Naive thymus-derived CD8-positive, alpha-beta T cell (primary cell): Measurements from ENCODE around the gene MYOM3. TPM values are rescaled to one million over a fixed set of nuclear protein-coding genes. Genes with fewer than 3 reads are reported as not detected.
A peak's percentile ranks its signal among the peaks of the same experiment; 100 is the strongest.

Source experiments
- ATAC-seq, 2 donors: fragments of 150-1000 bp; cut with Tn5 transposase in 1 of 2; sonication (Bioruptor Pico), chemical (Tn5 transposase) in 1 of 2; 1 replicate in 1 of 2; 2 replicates in 1 of 2; pipeline ENCODE4 v1.10.0; 2021; ENCODE audit warnings: mild to moderate bottlenecking in 2 of 2, moderate library complexity in 2 of 2
- POLR2A ChIA-PET: fragments of 350-600 bp; sonication (Branson Sonifier 250); formaldehyde crosslinking; loops from one replicate; lab custom pipeline; 2021; ENCODE audit warnings: antibody characterized with exemption; lab: Charles Lee
- DNase-seq, 10 donors: peaks; one replicate each; pipeline versions ENCODE4 v3.0.0 to v3.0.0-alpha.2; 2020 to 2022
- H3K27ac Mint-ChIP-seq, 10 donors: one replicate each; pipeline ENCODE4 v1.8.0; 2020 to 2022; ENCODE audit warnings: mild to moderate bottlenecking in 10 of 10, mixed read lengths in 10 of 10, moderate library complexity in 4 of 10, inconsistent platforms in 1 of 10
- H3K27me3 Mint-ChIP-seq, 5 donors: one replicate each; pipeline ENCODE4 v1.8.0; 2021 to 2022; ENCODE audit warnings: mixed read lengths in 5 of 5
- H3K36me3 Mint-ChIP-seq, 3 donors: one replicate each; pipeline ENCODE4 v1.8.0; 2020 to 2022; ENCODE audit warnings: mixed read lengths in 3 of 3, mild to moderate bottlenecking in 2 of 3, inconsistent platforms in 1 of 3
- H3K4me1 Mint-ChIP-seq, 4 donors: one replicate each; pipeline ENCODE4 v1.8.0; 2021 to 2022; ENCODE audit warnings: mixed read lengths in 4 of 4
- H3K4me3 Mint-ChIP-seq, 10 donors: one replicate each; pipeline ENCODE4 v1.8.0; 2020 to 2022; ENCODE audit warnings: mild to moderate bottlenecking in 10 of 10, mixed read lengths in 10 of 10, moderate library complexity in 6 of 10, inconsistent platforms in 1 of 10
- H3K9me3 Mint-ChIP-seq, 9 donors: one replicate each; pipeline ENCODE4 v1.8.0; 2020 to 2022; ENCODE audit warnings: mixed read lengths in 9 of 9, mild to moderate bottlenecking in 3 of 9, inconsistent platforms in 1 of 9, moderate library complexity in 1 of 9
- polyA plus RNA-seq, 3 donors: library from polyadenylated mRNA; unstranded; fragments of 300-500 nt; fragmentation: Illumina TruSeq; gene quantifications; one replicate each; pipeline ENCODE4 v1.2.3, GENCODE V29; 2021
- total RNA-seq, 8 experiments: library from RNA in 2 of 8; stranded (reverse) in 2 of 8; gene quantifications; one replicate each; pipeline ENCODE4 v1.2.3 and lab custom pipeline; 2021 to 2026

Gene MYOM3
- total and polyA plus RNA-seq, 5 experiments from 2014 or later: not detected

DNA sequence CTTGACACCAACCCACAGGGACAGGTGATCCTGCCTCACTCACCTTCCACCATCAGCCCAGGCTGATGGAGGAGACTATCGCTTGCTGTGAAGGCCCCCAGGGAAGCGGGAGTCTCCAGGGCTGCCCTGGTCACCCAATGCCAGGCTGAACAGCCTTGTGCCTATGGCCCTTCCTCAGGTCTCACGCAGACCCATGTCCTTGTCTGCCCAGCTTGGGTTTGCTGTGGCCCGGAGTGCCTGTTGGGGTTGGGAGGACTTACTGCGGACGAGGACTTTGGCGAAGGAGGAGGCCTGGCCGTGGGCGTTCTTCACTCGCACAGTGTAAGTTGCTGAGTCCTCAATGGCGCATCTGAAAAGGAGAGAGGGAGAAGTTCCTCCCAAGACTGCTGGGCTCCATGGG, 14.3 kb downstream of the MYOM3 start:
- ATAC-seq (no peak), DNase-seq (no peak)
- H3K27me3 Mint-ChIP-seq: peaks cover 0 to 7% (median 4%) of the 10 kb centered on the region in 5 donors
- POLR2A ChIA-PET: no interaction called here
- no peak overlapping the region for H3K27ac Mint-ChIP-seq
- H3K9me3 Mint-ChIP-seq: no peaks in the 10 kb centered on the region
- H3K36me3 Mint-ChIP-seq: no peaks in the 10 kb centered on the region
- no peaks in the 10 kb centered on the region for H3K4me1 Mint-ChIP-seq
- H3K4me3 Mint-ChIP-seq: no peak overlapping the region

DNA sequence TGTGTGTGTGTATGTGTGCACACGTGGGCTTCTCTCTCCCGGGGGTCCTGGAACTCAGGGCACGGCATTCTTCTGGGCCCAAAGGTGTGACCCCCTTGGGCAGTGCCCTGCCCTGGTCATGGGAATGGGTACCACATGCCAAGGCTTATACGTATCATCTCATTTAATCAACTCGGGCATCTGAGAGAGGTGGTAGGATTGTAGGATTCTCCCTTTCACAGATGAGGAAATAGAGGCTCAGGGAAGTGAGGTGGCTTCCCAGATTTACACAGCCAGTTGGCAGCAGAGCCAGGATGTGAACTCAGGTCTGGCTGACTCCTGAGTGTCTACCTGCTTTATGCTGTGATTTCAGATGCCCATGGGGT, 15.2 kb downstream of the MYOM3 start:
- DNase-seq (no peak), ATAC-seq (no peak)
- Mint-ChIP-seq H3K27me3 (peaks cover 0 to 7% (median 4%) of the 10 kb centered on the region in 5 donors), H3K27ac (peak overlapping the region in 1 of 10 donors; percentile 27), H3K4me1 (no peaks in the 10 kb centered on the region), H3K36me3 (no peaks in the 10 kb centered on the region), H3K4me3 (no peak overlapping the region), H3K9me3 (no peaks in the 10 kb centered on the region)
- POLR2A ChIA-PET: no interaction called here

DNA sequence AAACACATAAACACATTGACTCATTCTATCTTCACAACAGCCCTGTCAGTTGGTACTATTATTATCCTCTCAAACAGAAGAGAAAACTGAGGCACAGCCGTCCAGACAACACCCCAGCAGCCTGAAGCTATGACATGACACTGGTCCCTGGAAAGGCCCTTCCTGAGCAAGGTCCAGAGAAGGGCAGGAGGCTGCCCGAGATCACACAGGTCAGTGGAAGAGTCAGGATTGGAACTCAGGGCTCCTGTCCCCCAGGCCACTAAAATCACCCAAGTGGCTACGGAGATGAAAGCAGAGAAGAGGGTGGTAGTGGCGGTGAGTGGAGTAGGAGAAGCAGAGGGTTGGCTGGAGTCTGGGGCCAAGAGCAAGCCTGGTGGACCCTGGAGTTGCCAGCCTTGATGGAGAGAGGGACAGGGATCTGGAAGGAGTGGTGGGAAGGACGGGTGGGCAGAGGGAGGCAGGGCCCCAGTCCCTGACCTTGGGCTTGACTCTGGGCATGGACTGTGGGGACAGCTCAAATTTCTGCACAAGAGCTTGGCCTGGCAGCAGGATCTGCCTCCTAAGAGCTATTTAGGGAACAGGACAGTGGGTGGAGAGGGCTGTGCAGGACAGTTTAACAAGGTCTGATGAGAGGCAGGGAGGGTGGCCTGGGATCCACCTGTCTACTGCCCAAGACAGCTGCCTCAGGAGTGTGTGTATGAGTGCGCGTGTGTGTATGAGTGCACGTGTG, 15.8 kb downstream of the MYOM3 start:
- Mint-ChIP-seq H3K4me3 (no peak overlapping the region), H3K27me3 (peaks cover 0 to 7% (median 4%) of the 10 kb centered on the region in 5 donors), H3K27ac (peak overlapping the region in 2 of 10 donors; percentile 27 to 36), H3K36me3 (no peaks in the 10 kb centered on the region), H3K9me3 (no peaks in the 10 kb centered on the region), H3K4me1 (no peaks in the 10 kb centered on the region)
- no peak for DNase-seq
- POLR2A ChIA-PET: no interaction called here
- ATAC-seq: no peak

DNA sequence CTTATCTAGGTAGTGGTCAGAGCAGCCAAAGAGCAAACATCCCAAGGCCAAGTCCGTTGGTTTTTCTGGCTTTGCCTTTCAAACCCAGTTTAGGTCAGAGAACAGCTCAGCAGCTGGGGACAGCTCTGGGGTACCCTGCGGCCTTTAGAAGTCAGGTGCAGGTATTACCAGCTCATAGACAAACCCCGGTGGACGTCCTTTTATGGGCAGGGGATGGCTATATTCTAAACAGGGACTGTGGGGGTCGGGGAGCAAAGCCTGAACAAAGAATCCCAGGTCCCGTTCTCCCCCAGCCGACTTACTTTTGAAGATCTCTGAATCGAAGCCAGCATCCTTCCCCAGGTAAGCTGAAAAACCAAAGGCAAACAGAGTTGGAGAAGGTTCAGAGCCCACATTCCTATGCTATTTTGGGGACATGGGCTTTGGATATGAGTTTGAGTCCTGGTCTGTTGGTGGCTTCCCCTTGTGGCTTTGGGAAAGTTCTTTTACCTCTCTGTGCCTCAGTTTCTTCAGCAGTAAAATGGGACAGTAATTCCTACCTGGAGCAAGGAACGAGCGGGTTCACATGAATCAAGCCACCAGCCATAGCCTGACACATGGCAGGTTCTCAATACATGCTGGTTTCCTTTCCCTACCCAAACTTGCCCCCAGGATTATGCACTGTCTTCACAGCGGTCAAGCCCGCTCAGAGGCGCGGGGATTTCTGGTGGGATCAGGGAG, 16.6 kb downstream of the MYOM3 start:
- Mint-ChIP-seq H3K36me3 (no peaks in the 10 kb centered on the region), H3K27ac (no peak overlapping the region), H3K4me1 (no peaks in the 10 kb centered on the region), H3K4me3 (peak overlapping the region in 1 of 10 donors; percentile 14), H3K27me3 (peaks cover 0 to 7% (median 2%) of the 10 kb centered on the region in 5 donors), H3K9me3 (no peaks in the 10 kb centered on the region)
- DNase-seq (no peak), ATAC-seq (no peak)
- POLR2A ChIA-PET: no interaction called here

DNA sequence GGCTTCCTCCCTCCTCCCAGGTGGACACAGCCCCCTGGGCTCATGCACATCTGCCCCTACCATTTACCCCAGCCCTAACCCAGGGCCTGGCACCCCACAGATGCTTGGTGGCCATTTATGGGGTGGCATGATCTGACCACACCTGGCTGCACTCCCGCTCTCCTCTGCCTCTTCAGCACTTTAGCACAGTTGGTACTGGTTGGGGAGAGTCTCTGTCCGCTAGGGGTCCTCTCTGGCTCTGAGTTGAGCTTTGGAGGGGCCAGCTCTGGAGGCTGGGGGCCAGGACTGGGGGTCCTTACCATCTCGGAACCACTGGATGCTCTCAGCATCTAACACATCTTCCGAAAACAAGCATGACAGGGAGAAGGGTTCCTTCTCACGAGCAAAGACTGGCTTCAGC, 17.4 kb downstream of the MYOM3 start:
- no peak for DNase-seq
- no peaks in the 10 kb centered on the region for H3K9me3 Mint-ChIP-seq
- POLR2A ChIA-PET: no interaction called here
- H3K27me3 Mint-ChIP-seq: peaks cover 0 to 7% (median 2%) of the 10 kb centered on the region in 5 donors
- no peak overlapping the region for H3K4me3 Mint-ChIP-seq
- no peaks in the 10 kb centered on the region for H3K36me3 Mint-ChIP-seq
- no peaks in the 10 kb centered on the region for H3K4me1 Mint-ChIP-seq
- no peak for ATAC-seq
- peak overlapping the region in 1 of 10 donors; percentile 52 for H3K27ac Mint-ChIP-seq

DNA sequence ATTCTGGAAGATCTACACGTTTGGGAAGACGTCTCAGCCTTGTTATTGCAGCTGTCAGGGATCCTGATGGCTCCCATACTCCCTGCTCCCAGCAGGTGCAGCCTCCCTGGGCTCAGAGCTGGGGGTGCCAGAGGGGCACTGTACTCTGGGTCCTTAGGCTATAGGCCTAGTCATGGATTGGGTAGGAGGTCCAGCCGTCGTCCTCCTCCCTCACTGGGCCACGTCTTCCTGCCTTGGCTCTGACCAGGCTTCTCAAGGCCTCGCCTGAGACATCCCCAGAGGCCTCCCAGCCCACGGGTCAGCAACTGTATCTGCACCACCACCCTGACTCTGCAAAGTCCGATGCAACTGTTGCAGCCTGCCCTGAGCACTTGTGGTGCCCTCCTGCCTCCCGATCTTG, 18.2 kb downstream of the MYOM3 start:
- Mint-ChIP-seq H3K4me3 (no peak overlapping the region), H3K27ac (no peak overlapping the region), H3K27me3 (peaks cover 0 to 7% (median 2%) of the 10 kb centered on the region in 5 donors), H3K36me3 (no peaks in the 10 kb centered on the region), H3K9me3 (no peaks in the 10 kb centered on the region), H3K4me1 (no peaks in the 10 kb centered on the region)
- ATAC-seq (no peak), DNase-seq (no peak)
- POLR2A ChIA-PET: no interaction called here

DNA sequence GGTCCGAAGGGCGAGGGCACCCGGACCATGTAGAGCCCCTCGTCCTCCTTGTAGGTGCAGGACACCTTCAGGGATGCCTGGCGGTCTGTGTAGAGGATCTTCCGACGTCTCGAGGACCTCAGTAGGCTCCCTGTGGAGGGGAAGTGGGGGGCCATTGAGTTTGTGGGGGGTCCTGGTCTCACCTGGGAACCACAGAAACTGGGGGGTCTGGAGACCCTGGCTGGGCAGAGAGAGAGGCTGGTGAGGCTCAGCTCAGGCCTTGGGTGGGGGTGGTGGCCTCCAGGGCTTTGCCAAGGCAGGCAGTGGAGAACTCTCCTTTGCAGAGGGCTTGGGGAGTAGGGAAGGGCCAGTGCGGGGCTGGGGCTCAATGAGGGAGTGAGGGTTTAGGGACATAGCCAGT, 19.0 kb downstream of the MYOM3 start:
- Mint-ChIP-seq H3K4me3 (no peak overlapping the region), H3K27ac (no peak overlapping the region), H3K27me3 (peaks cover 0 to 7% (median 2%) of the 10 kb centered on the region in 5 donors), H3K9me3 (no peaks in the 10 kb centered on the region), H3K4me1 (no peaks in the 10 kb centered on the region), H3K36me3 (no peaks in the 10 kb centered on the region)
- POLR2A ChIA-PET: no interaction called here
- ATAC-seq (no peak), DNase-seq (no peak)

DNA sequence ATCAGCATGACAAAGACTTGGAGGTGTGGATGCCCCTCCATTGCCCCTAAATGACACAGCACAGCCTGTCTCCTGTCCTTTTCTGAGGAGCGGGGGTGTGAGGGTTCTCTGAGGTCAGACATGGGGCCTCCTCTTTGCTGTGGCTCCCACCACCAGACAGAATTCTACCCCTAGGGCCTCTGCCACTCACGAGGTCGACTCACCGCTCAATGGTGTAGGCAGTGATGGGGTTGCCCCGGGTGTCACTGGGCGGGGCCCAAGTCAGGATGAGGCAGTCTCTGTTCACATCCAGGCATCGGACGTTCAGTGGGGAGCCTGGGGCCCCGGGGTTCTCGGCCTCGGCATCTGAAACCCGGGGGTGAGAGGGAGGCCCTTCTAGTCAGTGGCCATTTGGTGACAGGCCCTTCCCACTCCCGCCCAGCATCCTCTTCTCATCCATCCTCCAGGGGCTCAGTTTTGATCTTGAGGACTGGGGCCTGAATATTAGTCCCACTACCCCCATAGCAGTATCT, 19.9 kb downstream of the MYOM3 start:
- no peak for ATAC-seq
- no peak overlapping the region for H3K4me3 Mint-ChIP-seq

DNA sequence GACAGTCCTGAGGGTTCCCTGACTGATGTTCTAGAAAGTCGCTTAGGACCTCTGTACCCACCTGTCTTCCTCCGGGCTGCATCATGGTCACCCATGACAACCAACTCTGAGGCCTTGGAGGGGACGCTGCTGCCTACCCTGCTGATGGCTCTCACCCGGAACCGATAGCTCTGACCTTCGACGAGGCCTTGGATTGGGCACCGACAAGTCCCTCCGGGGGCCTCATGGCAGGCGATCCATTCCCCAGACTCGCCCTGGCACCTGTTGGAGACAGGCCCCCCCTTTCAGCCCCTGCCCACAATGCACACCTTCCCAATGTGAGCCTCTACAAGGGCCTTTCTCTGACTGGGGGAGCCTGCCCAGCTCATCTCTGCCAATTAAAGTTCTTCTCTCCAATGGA, 21.2 kb downstream of the MYOM3 start:
- no peak overlapping the region for H3K4me3 Mint-ChIP-seq
- no peak overlapping the region for H3K27ac Mint-ChIP-seq
- no peaks in the 10 kb centered on the region for H3K9me3 Mint-ChIP-seq
- POLR2A ChIA-PET: interaction anchor here (0.5 kb wide), 1 partner anchor 78 kb away, joined by 6 read pairs; no protein-coding TSS in a partner anchor
- peaks cover 0 to 9% (median 2%) of the 10 kb centered on the region in 5 donors for H3K27me3 Mint-ChIP-seq
- H3K4me1 Mint-ChIP-seq: no peaks in the 10 kb centered on the region
- H3K36me3 Mint-ChIP-seq: no peaks in the 10 kb centered on the region
- DNase-seq (no peak), ATAC-seq (no peak)

More for the DNA sequence above, 19.9 kb downstream of the MYOM3 start:
- Mint-ChIP-seq H3K4me1 (no peaks in the 10 kb centered on the region), H3K27me3 (peaks cover 0 to 13% (median 2%) of the 10 kb centered on the region in 5 donors), H3K9me3 (no peaks in the 10 kb centered on the region), H3K36me3 (no peaks in the 10 kb centered on the region), H3K27ac (no peak overlapping the region)
- DNase-seq: no peak
- POLR2A ChIA-PET: no interaction called here

DNA sequence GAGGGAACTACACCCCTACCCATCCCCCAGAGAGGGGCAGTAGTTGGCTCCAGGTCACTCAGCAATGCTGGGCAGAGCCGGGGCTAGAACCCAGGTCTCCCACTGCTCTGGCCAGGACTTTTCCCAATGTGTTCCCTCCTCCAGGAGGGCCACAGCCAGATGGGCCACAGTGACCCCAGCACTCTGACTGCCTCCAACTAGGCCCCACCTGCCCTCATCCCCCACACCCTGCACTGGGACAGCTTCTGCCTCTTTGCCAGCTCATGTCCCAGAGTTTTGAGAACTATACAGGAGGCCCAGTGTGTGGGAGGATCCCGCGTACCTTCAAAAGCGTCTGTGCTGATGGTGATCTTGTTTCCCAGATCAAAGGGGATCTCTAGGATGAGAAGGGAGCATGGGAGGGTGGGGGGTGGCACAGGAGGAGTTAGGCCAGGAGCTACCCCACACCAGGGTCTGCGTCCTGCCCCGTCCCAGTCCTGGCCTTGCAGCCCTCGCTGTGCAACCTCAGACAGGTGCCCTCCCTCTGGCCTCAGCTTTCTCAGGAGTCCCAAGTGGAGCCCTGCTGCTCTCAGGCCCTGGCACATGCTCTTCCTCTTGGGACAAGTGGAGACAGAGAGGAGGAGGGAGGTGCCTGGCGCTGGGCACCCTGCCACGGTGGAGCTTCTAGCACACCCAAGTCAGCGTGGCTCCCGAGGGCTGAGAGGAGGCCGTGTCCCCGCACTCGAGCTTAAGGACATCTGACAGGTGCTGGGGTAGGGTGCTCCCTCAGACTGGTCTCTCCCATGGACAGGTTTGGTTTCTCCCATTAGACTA, 22.0 kb downstream of the MYOM3 start:
- Mint-ChIP-seq H3K4me3 (no peak overlapping the region), H3K27ac (peak overlapping the region in 1 of 10 donors; percentile 24), H3K27me3 (peaks cover 0 to 14% (median 2%) of the 10 kb centered on the region in 5 donors), H3K9me3 (no peaks in the 10 kb centered on the region), H3K36me3 (no peaks in the 10 kb centered on the region), H3K4me1 (no peaks in the 10 kb centered on the region)
- POLR2A ChIA-PET: interaction anchor here (0.5 kb wide), 1 partner anchor 78 kb away, joined by 6 read pairs; no protein-coding TSS in a partner anchor
- ATAC-seq (no peak), DNase-seq (no peak)

DNA sequence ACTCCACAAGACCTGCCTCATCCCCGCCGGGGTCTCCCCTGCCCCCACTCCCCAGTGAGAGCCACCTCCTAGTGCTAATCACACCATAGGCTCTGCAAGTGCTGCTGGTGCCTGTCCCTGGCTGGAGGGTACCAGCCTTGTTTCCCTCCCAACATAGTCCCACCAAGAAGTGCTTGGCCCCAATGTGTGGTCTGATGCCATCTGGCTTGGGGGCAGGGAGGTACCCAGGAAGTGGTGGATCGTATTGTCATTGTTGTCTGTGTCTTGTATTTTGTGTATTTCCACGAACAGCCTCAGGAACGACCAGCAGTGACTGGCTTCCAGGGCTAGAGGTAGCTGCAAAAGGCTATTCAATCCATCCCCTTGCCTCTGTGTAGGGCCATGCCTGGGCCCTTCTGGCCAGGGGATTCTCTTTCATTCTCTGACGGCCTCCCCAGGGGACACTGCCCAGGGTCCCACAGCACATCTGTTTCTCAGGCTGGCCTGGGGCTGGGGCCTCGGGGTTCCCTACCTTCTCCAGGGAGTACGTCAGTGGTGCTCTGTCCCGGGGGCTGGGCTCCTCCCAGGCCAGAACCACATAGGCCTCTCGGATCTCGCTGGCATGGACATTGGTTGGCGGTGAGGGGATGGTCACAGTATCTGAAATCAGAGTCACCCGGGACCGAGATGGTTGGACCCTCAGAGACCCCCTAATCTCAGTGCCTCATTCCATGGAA, 22.8 kb downstream of the MYOM3 start:
- no peaks in the 10 kb centered on the region for H3K36me3 Mint-ChIP-seq
- H3K27me3 Mint-ChIP-seq: peaks cover 0 to 14% (median 2%) of the 10 kb centered on the region in 5 donors
- H3K4me1 Mint-ChIP-seq: no peaks in the 10 kb centered on the region
- H3K4me3 Mint-ChIP-seq: no peak overlapping the region
- DNase-seq: no peak
- ATAC-seq: no peak
- H3K9me3 Mint-ChIP-seq: no peaks in the 10 kb centered on the region
- POLR2A ChIA-PET: no interaction called here
- H3K27ac Mint-ChIP-seq: peak overlapping the region in 1 of 10 donors; percentile 24

DNA sequence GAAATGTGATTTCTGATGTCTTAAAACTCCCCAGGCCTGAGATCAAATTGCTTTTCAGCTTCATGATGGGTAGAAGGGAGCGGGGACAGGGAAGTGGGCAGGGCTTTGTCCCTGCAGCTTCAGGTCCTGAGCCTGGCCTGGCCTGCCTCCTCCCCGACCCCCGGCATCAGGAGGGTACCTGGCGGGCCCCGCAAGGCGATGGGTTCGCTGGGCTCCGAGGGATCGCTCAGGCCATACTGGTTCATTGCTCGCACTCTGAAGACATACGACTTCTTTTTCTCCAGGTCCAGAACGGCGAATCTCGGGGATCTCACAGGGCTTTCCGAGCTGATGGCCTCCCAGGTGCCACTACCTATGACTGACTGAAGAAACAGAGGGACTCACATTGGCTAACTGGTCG, 25.5 kb downstream of the MYOM3 start:
- Mint-ChIP-seq H3K9me3 (no peaks in the 10 kb centered on the region), H3K27me3 (peaks cover 0 to 14% (median 4%) of the 10 kb centered on the region in 5 donors), H3K36me3 (no peaks in the 10 kb centered on the region), H3K4me1 (no peaks in the 10 kb centered on the region), H3K27ac (no peak overlapping the region), H3K4me3 (no peak overlapping the region)
- POLR2A ChIA-PET: no interaction called here
- ATAC-seq (no peak), DNase-seq (no peak)
